Left renal cortex interstitium (tissue), 4 donors: ENCODE measurements around the gene IL17D. TPM values are rescaled to one million over a fixed set of nuclear protein-coding genes. Genes with fewer than 3 reads are reported as not detected.
"Not testable (repeated sequence)": the region's sequence is repeated elsewhere in the genome, so short reads cannot be mapped to it uniquely, and the experiment has no call there.

Source experiments
- DNase-seq, 4 donors: peaks; one replicate each; pipeline ENCODE4 v3.0.0-alpha.2; 2013; ENCODE audit warnings: low read depth in 4 of 4, low spot score in 2 of 4, missing footprints in 1 of 4
- polyA plus RNA-seq, 4 donors: library from polyadenylated mRNA; unstranded; fragments of 120-200 nt; gene quantifications; one replicate each; pipeline ENCODE4 v1.2.1, GENCODE V29; 2013; ENCODE audit not compliant: insufficient read length in 4 of 4

The IL17D gene
- polyA plus RNA-seq, 4 donors: 7.8 to 13.8 (median 8.7) TPM

- DNase-seq: no peak
Observed at GRCh38 chr13:20717581-20718542, 14.4 kb downstream of the IL17D start.

- no peak for DNase-seq
Observed at GRCh38 chr13:20718958-20719566, 15.6 kb downstream of the IL17D start.

GRCh38 chr13:20719783-20720182, 16.3 kb downstream of the IL17D start:
- DNase-seq: no peak

GRCh38 chr13:20720499-20720898, 17.0 kb downstream of the IL17D start:
- no peak for DNase-seq

DNA sequence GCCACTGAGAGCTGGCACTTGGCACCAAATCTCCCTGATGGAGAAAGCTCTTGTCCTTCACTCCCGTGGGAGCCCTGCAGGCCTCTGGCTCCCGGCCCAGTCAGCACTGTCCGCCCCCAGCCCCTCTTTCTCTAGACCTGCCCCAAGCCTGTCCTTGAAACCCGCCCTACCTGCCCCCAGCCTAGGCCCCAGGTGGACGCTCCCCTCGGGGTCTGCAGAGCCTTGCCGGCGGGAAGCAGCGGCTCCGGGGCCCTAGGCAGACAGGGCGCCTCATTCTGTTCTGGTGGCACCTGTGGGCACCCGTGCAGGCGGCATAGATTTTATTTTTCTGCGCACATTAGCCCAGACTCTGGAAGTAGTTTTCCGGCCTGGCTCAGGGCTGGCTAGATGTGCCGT, 17.6 kb downstream of the IL17D start:
- DNase-seq: no peak

- DNase-seq: no peak
Observed at GRCh38 chr13:20721454-20722357, 18.2 kb downstream of the IL17D start.

DNA sequence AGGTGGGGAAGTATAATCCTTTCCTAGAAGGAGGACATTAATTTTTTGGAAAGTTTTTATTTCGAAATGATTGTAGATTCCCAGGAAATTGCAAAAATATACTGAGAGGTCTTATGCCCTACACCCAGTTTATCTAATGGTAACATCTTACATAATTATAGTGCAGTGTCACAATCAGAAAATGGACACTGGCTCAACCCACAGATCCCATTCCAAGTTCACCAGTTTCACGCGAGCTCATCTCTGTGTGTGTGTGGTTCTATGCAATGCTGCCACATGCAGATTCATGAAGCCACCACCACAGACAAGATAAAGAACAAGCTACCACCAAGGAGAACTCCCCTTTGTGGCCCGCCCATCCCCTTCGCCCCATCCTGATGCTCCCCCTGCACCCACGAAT, 24.4 kb downstream of the IL17D start:
- no peak for DNase-seq

- DNase-seq: no peak
Observed at GRCh38 chr13:20728579-20729311, 25.2 kb downstream of the IL17D start.

DNA sequence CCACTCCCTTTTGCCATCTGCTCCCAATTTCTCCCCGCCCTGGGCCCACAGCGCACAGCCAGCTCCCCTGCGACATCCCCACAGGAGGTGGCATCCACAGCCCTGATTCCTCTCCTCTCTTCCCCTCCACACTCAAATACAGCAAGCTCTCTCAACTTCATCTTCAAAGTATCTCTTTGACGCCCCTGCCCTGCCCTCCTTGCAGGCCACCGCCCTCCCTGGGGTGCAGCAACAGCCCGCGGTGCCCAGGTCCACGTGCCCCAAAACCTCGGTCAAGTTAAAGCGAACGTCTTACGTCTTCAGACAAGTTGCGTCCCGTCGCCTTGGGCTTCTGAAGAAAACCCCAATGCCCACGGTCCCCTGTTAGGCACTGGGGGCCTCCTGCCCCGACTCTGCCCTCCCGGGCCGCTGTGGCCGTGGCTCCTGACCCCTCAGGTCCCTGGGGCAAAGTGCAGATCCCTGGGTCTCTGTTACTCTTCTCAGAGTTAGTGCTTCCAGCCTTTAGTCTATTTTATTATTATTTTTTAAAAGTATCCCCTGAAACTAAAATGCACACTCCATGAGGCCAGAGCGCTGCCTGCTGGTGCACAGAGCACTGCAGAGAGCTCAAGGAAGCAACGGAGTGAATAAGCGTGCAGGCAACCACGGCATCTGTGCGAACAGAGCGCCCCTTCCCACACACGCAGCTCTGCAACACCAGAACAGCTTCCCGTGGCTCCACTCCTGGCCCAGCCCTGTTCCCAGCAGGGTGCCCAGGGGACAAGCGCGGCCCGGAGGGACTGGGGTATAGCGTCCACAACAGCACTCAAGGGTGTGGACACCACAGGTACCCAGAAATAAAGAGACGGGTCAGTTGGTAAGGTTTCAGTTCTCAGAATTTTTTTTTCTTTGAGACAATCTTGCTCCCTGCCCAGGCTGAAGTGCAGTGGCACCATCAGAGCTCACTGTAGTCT, 26.4 kb downstream of the IL17D start:
- DNase-seq: no peak

DNA sequence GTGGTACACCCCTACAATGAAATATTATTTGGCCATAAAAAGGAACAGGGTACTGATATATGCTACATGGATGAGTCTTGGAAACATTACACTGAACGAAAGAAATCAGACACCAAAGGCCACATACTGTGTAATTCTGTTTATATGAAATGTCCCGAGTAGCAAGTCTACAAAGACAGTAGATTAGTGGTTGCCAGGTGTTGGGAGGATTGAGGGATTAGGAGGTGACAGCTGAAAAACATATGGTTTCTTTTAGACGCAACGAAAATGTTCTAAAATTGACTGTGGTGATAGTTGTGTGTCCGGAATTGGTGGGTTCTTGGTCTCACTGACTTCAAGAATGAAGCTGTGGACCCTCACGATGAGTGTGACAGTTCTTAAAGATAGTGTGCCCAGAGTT, 35.1 kb downstream of the IL17D start:
- no peak for DNase-seq

GRCh38 chr13:20740021-20740420, 36.5 kb downstream of the IL17D start:
- no peak for DNase-seq

GRCh38 chr13:20743830-20744404, 40.4 kb downstream of the IL17D start:
- not testable (repeated sequence) for DNase-seq

DNA sequence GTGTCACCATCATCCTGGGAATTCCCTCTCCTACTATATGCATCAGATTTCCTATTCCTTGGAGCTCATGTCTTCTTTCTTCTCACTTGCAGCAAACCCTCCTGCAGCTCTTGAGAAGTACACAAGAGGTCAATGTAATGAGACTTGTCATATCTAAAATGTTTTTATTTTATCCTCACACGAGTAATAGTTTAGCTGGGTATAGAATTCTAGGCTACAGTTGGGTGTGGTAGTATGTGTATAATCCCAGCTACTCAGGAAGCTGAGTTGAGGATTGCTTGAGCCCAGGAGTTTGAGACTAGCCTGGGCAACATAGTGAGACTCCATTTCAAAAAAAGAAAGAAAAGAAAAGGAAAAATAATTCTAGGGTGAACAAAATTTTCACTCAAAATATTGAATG, 45.9 kb downstream of the IL17D start:
- no peak for DNase-seq

GRCh38 chr13:20754009-20754408, 50.5 kb downstream of the IL17D start:
- DNase-seq: no peak

- no peak for DNase-seq
Observed at GRCh38 chr13:20760872-20761271, 57.4 kb downstream of the IL17D start.

GRCh38 chr13:20767309-20767943, 63.9 kb downstream of the IL17D start:
- no peak for DNase-seq

DNA sequence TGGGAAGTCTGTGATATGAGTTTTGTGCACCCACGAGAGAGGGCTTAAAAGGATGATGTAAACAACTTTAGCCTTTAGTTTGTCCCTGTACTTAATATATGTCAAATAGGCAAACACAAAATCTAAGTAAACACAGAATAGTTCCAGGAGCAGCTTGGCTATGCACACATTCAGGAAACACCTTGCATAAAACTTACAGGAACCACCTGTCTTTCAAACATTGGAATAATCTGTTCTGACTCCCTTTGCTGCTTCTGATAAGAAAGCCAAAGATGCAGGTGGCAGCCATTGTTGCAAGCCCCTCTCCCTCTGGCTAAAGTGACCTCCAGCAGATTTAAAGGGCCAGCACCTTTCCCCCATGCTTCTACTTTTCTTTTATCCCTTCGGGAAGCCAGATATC, 65.6 kb downstream of the IL17D start:
- DNase-seq: no peak

DNA sequence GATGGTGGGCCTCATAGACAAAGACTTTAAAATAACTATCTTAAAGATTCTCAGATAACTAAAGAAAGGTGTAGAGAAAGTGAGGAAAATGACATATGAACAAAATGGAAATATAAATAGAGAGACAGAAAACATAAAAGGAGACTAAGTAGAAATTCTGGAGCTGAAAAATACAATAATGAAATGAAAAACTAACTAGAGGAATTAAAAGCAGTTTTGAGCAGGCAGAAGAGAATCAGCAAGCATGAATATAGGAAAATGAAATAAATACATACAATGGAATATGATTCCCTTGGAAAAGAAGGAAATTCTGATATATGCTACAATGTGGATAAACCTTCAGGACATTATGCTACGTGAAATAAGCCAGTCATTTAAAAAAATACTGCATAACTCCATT, 66.3 kb downstream of the IL17D start:
- DNase-seq: no peak
